Esophagus muscularis mucosa (tissue), 3 donors: ENCODE results near the gene STAT6.

Experiments used
- POLR2A ChIP-seq: fragments of 450-650 bp; IDR thresholded peaks from one replicate; pipeline ENCODE4 v1.6.1; 2017; ENCODE audit warnings: antibody characterized with exemption, moderate library complexity, mild to moderate bottlenecking, low read depth
- POLR2AphosphoS5 ChIP-seq, 2 donors: sonication (generic); formaldehyde crosslinking; IDR thresholded peaks; one replicate each; pipeline ENCODE4 v1.6.1; 2017; ENCODE audit warnings: antibody characterized with exemption in 2 of 2
- TF ChIP-seq, protein P1 (sequence below), 3 experiments: fragments of 200-600 bp in 2 of 3; fragments of 450-650 bp in 1 of 3; sonication (generic) in 2 of 3; IDR thresholded peaks; one replicate each; pipeline ENCODE4 v1.5.1; 2017 to 2019; ENCODE audit warnings: antibody characterized with exemption in 3 of 3, mild to moderate bottlenecking in 2 of 3, moderate library complexity in 1 of 3

- TF ChIP-seq, protein P1, sequence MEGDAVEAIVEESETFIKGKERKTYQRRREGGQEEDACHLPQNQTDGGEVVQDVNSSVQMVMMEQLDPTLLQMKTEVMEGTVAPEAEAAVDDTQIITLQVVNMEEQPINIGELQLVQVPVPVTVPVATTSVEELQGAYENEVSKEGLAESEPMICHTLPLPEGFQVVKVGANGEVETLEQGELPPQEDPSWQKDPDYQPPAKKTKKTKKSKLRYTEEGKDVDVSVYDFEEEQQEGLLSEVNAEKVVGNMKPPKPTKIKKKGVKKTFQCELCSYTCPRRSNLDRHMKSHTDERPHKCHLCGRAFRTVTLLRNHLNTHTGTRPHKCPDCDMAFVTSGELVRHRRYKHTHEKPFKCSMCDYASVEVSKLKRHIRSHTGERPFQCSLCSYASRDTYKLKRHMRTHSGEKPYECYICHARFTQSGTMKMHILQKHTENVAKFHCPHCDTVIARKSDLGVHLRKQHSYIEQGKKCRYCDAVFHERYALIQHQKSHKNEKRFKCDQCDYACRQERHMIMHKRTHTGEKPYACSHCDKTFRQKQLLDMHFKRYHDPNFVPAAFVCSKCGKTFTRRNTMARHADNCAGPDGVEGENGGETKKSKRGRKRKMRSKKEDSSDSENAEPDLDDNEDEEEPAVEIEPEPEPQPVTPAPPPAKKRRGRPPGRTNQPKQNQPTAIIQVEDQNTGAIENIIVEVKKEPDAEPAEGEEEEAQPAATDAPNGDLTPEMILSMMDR (IDR thresholded peaks at IDR 0.05), result no peak
- TF ChIP-seq POLR2AphosphoS5 (IDR thresholded peaks at IDR 0.05) (no peak), POLR2A (no peak)
Observed at GRCh38 chr12:57091638-57092528, 19.3 kb downstream of the STAT6 start.
